Gastroesophageal sphincter (tissue), 3 donors: ENCODE data around the gene CD93.

ENCODE experiments used
- CTCF ChIP-seq, 4 experiments: fragments of 200-600 bp in 2 of 4; fragments of 450-650 bp in 2 of 4; sonication (generic) in 1 of 4; IDR thresholded peaks; one replicate each; pipeline ENCODE4 v1.5.1; 2017 to 2019; ENCODE audit warnings: antibody characterized with exemption in 4 of 4, mild to moderate bottlenecking in 2 of 4, moderate library complexity in 2 of 4
- EP300 ChIP-seq: sonication (generic); formaldehyde crosslinking; IDR thresholded peaks from one replicate; pipeline ENCODE4 v1.6.1; 2017; ENCODE audit warnings: antibody characterized with exemption, mild to moderate bottlenecking
- POLR2A ChIP-seq, 2 donors: fragments of 450-650 bp; IDR thresholded peaks; one replicate each; pipeline ENCODE4 v1.6.1; 2017; ENCODE audit warnings: antibody characterized with exemption in 2 of 2, mild to moderate bottlenecking in 2 of 2, moderate library complexity in 1 of 2
- POLR2AphosphoS5 ChIP-seq: sonication (generic); formaldehyde crosslinking; IDR thresholded peaks from one replicate; pipeline ENCODE4 v1.6.1; 2017; ENCODE audit warnings: antibody characterized with exemption

DNA sequence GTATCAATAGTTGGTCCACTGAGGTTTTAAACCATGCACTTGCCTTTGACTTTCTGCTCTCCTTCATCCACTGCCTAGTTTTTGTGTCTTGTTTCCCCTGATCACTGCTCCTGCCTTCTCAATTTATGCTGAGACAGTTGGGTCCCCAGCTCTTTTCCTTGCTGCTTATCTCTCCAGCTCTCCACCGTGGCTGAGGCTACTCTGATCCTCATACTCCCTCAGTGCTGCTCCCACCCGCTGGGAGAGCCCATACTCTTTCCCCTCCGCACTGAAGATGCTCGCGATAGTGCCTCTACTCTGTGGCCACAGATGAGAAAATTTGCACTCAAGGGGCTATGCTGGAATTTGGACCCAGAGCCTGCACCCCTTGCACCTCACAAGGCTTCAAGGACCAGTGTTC lies 33.2 kb downstream of the CD93 start:
- TF ChIP-seq POLR2A (IDR thresholded peaks at IDR 0.05): no peak
- no peak for TF ChIP-seq EP300
- TF ChIP-seq CTCF (IDR thresholded peaks at IDR 0.05): no peak
- no peak for TF ChIP-seq POLR2AphosphoS5
